NCI-H446 treated with DMSO at 0.1 percent for 48 hours (cell line): ENCODE data around the gene UPF2.
"Not testable (repeated sequence)": the region's sequence is repeated elsewhere in the genome, so short reads cannot be mapped to it uniquely, and the experiment has no call there.

ENCODE experiments used
- DNase-seq: peaks from one replicate; lab custom pipeline; 2025; lab: John Stamatoyannopoulos, UW

The UPF2 gene

GRCh38 chr10:12042409-12042796 is 206 bp downstream of the UPF2 start:
- DNase-seq, result no peak

- DNase-seq, result no peak
Measured at GRCh38 chr10:12041766-12042408, 722 bp downstream of the UPF2 start.

GRCh38 chr10:12036073-12036655 is 6.4 kb downstream of the UPF2 start:
- DNase-seq, result no peak

GRCh38 chr10:12031404-12031803 is 11.2 kb downstream of the UPF2 start:
- no peak for DNase-seq

- DNase-seq, result no peak
Measured at GRCh38 chr10:12027539-12027938, 15.1 kb downstream of the UPF2 start.

GRCh38 chr10:12025591-12025990 is 17.0 kb downstream of the UPF2 start:
- no peak for DNase-seq

- no peak for DNase-seq
Measured at GRCh38 chr10:12022580-12023257, 19.9 kb downstream of the UPF2 start.

- no peak for DNase-seq
Measured at GRCh38 chr10:12020574-12020973, 22.0 kb downstream of the UPF2 start.

- DNase-seq, result no peak
Measured at GRCh38 chr10:12019283-12019971, 23.2 kb downstream of the UPF2 start.

- no peak for DNase-seq
Measured at GRCh38 chr10:12018438-12019282, 23.9 kb downstream of the UPF2 start.

- DNase-seq, result no peak
Measured at GRCh38 chr10:12013926-12014325, 28.7 kb downstream of the UPF2 start.

- DNase-seq, result not testable (repeated sequence)
Measured at GRCh38 chr10:12013391-12013790, 29.2 kb downstream of the UPF2 start.

GRCh38 chr10:12010353-12010752 is 32.3 kb downstream of the UPF2 start:
- no peak for DNase-seq

GRCh38 chr10:12008842-12009241 is 33.8 kb downstream of the UPF2 start:
- not testable (repeated sequence) for DNase-seq

GRCh38 chr10:12006671-12007070 is 35.9 kb downstream of the UPF2 start:
- no peak for DNase-seq

- DNase-seq, result no peak
Measured at GRCh38 chr10:11993834-11994468, 48.7 kb downstream of the UPF2 start.

- DNase-seq, result no peak
Measured at GRCh38 chr10:11988924-11989323, 53.7 kb downstream of the UPF2 start.

GRCh38 chr10:11986593-11987216 is 55.9 kb downstream of the UPF2 start:
- peak; percentile 32 for DNase-seq

- no peak for DNase-seq
Measured at GRCh38 chr10:11982253-11982652, 60.4 kb downstream of the UPF2 start.

GRCh38 chr10:11975795-11976194 is 66.8 kb downstream of the UPF2 start:
- no peak for DNase-seq

GRCh38 chr10:11972523-11972922 is 70.1 kb downstream of the UPF2 start:
- not testable (repeated sequence) for DNase-seq
